Spleen (tissue), 11 donors: ENCODE data around the gene SIGLECL1. TPM values are rescaled to one million over a fixed set of nuclear protein-coding genes. Genes with fewer than 3 reads are reported as not detected.
"Not testable (repeated sequence)": the region's sequence is repeated elsewhere in the genome, so short reads cannot be mapped to it uniquely, and the experiment has no call there.

Experiments
- DNase-seq: peaks from one replicate; pipeline ENCODE4 v3.0.0-alpha.2; 2020
- H3K27ac ChIP-seq, 8 donors: fragments of 200-600 bp; sonication (generic) in 7 of 8; 1 replicate in 4 of 8; 2 replicates in 4 of 8; pipeline versions ENCODE4 v1.5.0 to v1.8.0; 2016 to 2021; ENCODE audit warnings: inconsistent platforms in 4 of 8, mild to moderate bottlenecking in 4 of 8, moderate library complexity in 1 of 8
- H3K27me3 ChIP-seq, 7 donors: fragments of 200-600 bp; sonication (generic) in 6 of 7; replicated peaks in 1 of 7; 1 replicate in 4 of 7; 2 replicates in 3 of 7; pipeline versions ENCODE4 v1.5.0 to v1.8.0; 2016 to 2021; ENCODE audit warnings: inconsistent platforms in 3 of 7, mild to moderate bottlenecking in 1 of 7
- H3K36me3 ChIP-seq, 6 donors: fragments of 200-600 bp; sonication (generic) in 5 of 6; 1 replicate in 4 of 6; 2 replicates in 2 of 6; pipeline versions ENCODE4 v1.5.0 to v1.8.0; 2016 to 2021; ENCODE audit warnings: inconsistent platforms in 2 of 6
- H3K4me1 ChIP-seq, 6 donors: fragments of 200-600 bp; sonication (generic) in 5 of 6; 1 replicate in 3 of 6; 2 replicates in 3 of 6; pipeline versions ENCODE4 v1.5.0 to v1.8.0; 2016 to 2021; ENCODE audit warnings: inconsistent platforms in 3 of 6
- H3K4me3 ChIP-seq, 8 donors: fragments of 200-600 bp; sonication (generic) in 7 of 8; 1 replicate in 4 of 8; 2 replicates in 4 of 8; pipeline versions ENCODE4 v1.5.0 to v1.8.0; 2016 to 2021; ENCODE audit warnings: inconsistent platforms in 4 of 8, mild to moderate bottlenecking in 4 of 8, moderate library complexity in 2 of 8
- H3K9me3 ChIP-seq, 8 donors: fragments of 200-600 bp; sonication (generic) in 7 of 8; 1 replicate in 4 of 8; 2 replicates in 4 of 8; pipeline versions ENCODE4 v1.5.0 to v1.8.0; 2016 to 2021; ENCODE audit warnings: inconsistent platforms in 4 of 8
- POLR2A ChIP-seq, 3 donors: fragments of 450-650 bp; IDR thresholded peaks; one replicate each; pipeline ENCODE4 v1.5.1; 2017; ENCODE audit warnings: antibody characterized with exemption in 3 of 3, mild to moderate bottlenecking in 1 of 3
- POLR2AphosphoS5 ChIP-seq, 3 donors: sonication (generic); formaldehyde crosslinking; IDR thresholded peaks; one replicate each; pipeline ENCODE4 v1.5.1; 2017; ENCODE audit warnings: antibody characterized with exemption in 3 of 3
- WGBS, 5 donors: extraction: QIAGEN DNeasy Blood & Tissue Kit in 3 of 5; methylation state at CpG; one replicate each; pipeline versions ENCODE4 v1.1.5 to v1.1.7; 2013 to 2018; 5-methylcytosine and 5-hydroxymethylcytosine counted together
- intact Hi-C: fragments of 100-400 bp; cut with DNase I; formaldehyde crosslinking; loops from one replicate; pipeline ENCODE4 v1.15.0; 2023; ENCODE audit warnings: low total_unique reads
- polyA plus RNA-seq, 3 donors: library from polyadenylated mRNA; stranded (reverse); fragments of 200-250 nt; gene quantifications; one replicate each; pipeline ENCODE4 v1.2.1, GENCODE V29; 2013
- total RNA-seq, 7 donors: library from RNA; depleted of rRNA in 3 of 7; stranded (reverse); fragments of >200 nt in 3 of 7; fragmentation: NEBNext Ultra II Directional in 4 of 7; extraction: Animal tissue kit (Norgen Biotek cat#: 25700) in 4 of 7; gene quantifications; one replicate each; pipeline versions ENCODE4 v1.1.0 to v1.2.1, GENCODE V29; 2016 to 2021
- TF ChIP-seq, protein P1 (sequence below), 11 experiments: fragments of 200-600 bp in 7 of 11; fragments of 450-650 bp in 4 of 11; sonication (generic) in 4 of 11; IDR thresholded peaks in 8 of 11; conservative IDR thresholded peaks in 3 of 11; 1 replicate in 7 of 11; 2 replicates in 4 of 11; pipeline versions ENCODE4 v1.4.0 to v1.8.0; 2016 to 2021; ENCODE audit warnings: antibody characterized with exemption in 11 of 11, inconsistent platforms in 4 of 11, mild to moderate bottlenecking in 1 of 11
- donor health status: healthy with polysubstance abuse.
- donor health status: DM: no; HTN: no; CAD: no; lungs with moderate emphysema.
- donor health status: DM: no; HTN: no; CAD: no.
- donor health status: Bipolar disorder and iron deficiency.
- donor health status: healthy.
- donor health status: DM: no; HTN: no; CAD: no.
- donor health status: DM: yes; HTN: yes; CAD: no.

SIGLECL1 gene
- total and polyA plus RNA-seq, 10 donors: 0.26 to 0.88 TPM; not detected in 8

DNA sequence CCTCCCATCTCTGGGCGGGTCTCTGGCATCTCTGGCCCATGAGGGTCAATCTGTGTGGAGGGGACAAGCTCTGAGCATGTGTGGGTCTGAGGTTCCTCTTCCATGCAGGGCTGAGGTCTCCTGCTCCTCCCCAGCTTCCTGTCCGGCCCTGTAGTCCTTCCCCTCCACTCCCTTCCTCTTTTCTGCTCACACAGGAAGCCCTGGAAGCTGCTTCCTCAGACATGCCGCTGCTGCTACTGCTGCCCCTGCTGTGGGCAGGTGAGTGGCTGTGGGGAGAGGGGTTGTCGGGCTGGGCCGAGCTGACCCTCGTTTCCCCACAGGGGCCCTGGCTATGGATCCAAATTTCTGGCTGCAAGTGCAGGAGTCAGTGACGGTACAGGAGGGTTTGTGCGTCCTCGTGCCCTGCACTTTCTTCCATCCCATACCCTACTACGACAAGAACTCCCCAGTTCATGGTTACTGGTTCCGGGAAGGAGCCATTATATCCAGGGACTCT, 25.9 kb upstream of the SIGLECL1 start, which contains the start of gene CD33:
Gene CD33 (plus strand): TSS at position 183 of the 496 bp plus-strand sequence. CDS start 39 bp downstream, at position 222.
- TF ChIP-seq POLR2AphosphoS5 (IDR thresholded peaks at IDR 0.05): peak; percentile 22 to 41 (median 25)

DNA sequence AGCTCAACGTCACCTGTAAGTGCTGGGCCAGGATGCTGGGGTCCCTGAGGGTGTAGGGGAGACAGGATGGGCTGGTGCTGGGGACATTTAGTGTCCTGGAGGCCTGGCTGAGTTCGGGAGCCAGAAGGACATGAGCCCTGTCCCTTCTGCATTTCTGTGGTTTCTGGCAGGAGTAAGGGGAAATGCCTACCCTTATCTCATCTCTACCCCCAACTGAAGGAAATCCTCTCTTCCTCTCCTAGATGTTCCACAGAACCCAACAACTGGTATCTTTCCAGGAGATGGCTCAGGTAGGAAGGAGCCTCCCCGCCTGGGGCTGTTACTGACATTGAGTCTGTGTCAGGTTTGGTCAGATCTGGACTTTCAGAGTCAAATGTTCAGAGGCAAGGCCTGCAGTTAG, 24.8 kb upstream of the SIGLECL1 start:
- H3K4me1 ChIP-seq: peaks cover 0 to 27% (median 0%) of the 10 kb centered on the region in 6 donors
- H3K4me3 ChIP-seq: peak overlapping the region in 7 of 8 donors; percentile 4 to 62 (median 39)
- peak overlapping the region in 4 of 8 donors; percentile 25 to 74 (median 55) for H3K27ac ChIP-seq
- H3K9me3 ChIP-seq: no peaks in the 10 kb centered on the region
- TF ChIP-seq, protein P1, sequence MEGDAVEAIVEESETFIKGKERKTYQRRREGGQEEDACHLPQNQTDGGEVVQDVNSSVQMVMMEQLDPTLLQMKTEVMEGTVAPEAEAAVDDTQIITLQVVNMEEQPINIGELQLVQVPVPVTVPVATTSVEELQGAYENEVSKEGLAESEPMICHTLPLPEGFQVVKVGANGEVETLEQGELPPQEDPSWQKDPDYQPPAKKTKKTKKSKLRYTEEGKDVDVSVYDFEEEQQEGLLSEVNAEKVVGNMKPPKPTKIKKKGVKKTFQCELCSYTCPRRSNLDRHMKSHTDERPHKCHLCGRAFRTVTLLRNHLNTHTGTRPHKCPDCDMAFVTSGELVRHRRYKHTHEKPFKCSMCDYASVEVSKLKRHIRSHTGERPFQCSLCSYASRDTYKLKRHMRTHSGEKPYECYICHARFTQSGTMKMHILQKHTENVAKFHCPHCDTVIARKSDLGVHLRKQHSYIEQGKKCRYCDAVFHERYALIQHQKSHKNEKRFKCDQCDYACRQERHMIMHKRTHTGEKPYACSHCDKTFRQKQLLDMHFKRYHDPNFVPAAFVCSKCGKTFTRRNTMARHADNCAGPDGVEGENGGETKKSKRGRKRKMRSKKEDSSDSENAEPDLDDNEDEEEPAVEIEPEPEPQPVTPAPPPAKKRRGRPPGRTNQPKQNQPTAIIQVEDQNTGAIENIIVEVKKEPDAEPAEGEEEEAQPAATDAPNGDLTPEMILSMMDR (IDR thresholded peaks at IDR 0.05 in 8 of 11, conservative IDR thresholded peaks at IDR 0.05 in 3 of 11): no peak
- no peak for TF ChIP-seq POLR2AphosphoS5 (IDR thresholded peaks at IDR 0.05)
- TF ChIP-seq POLR2A (IDR thresholded peaks at IDR 0.05): no peak
- H3K27me3 ChIP-seq: peaks cover 0 to 33% (median 0%) of the 10 kb centered on the region in 7 donors
- 22 to 47% (median 35%) methylated on average over 2 to 3 of the region's 3 CpGs for WGBS, 5 donors
- no peak for DNase-seq
- intact Hi-C loops: no loop called here
- no peaks in the 10 kb centered on the region for H3K36me3 ChIP-seq

More for the DNA sequence above, 25.9 kb upstream of the SIGLECL1 start, which contains the start of gene CD33:
- H3K27me3 ChIP-seq: peaks cover 0 to 34% (median 0%) of the 10 kb centered on the region in 7 donors
- H3K4me3 ChIP-seq: peak within 1 kb of the TSS; percentile 4 to 62 (median 25)
- H3K9me3 ChIP-seq, intact Hi-C loops, H3K36me3 ChIP-seq: not testable (repeated sequence)
- peaks cover 0 to 27% (median 0%) of the 10 kb centered on the region in 6 donors for H3K4me1 ChIP-seq
- DNase-seq: peak; percentile 78
- 26 to 40% (median 33%) methylated on average over 8 to 11 of the region's 11 CpGs for WGBS, 5 donors
- peak within 1 kb of the TSS in 4 of 8 donors; percentile 25 to 74 (median 55) for H3K27ac ChIP-seq

DNA sequence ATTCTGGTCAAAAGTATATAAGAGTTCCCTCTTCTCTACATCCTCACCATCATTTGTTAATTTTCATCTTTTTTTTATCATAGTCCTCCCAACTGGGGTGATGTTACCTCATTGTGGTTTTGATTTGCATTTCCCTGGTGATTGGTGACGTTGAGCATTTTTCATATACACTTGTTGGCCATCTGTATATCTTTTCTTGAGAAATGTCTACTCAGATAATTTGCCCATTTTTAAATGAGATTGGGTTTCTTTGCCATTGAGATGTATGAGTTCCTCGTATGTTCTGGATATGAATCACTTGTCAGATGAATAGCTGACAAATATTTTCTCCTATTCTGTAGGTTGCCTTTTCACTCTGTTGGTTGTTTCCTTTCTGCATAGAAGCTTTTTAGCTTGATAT, 23.6 kb upstream of the SIGLECL1 start:
- no peak for DNase-seq
- 32 to 48% (median 41%) methylated on average over 2 of the region's 2 CpGs for WGBS, 5 donors
- TF ChIP-seq POLR2A (IDR thresholded peaks at IDR 0.05) (no peak), POLR2AphosphoS5 (IDR thresholded peaks at IDR 0.05) (no peak)
- TF ChIP-seq, protein P1 (IDR thresholded peaks at IDR 0.05 in 8 of 11, conservative IDR thresholded peaks at IDR 0.05 in 3 of 11): no peak

DNA sequence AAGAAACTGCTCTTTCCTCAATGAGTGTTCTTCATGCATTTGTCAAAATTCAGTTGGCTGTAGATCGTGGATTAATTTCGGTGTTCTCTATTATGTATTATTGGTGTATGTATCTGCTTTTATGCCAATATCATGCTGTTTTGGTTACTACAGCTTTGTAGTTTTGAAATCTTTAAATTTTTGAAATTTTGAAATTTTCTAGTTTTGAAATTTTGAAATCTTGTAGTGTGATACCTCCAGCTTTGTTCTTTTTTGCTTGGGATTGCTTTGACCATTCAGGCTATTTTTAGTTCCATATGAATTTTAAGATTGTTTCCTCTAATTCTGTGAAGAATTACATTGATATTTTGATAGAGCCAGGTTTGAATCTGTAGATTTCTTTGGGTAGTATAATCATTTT, 22.9 kb upstream of the SIGLECL1 start:
- no peak overlapping the region for H3K27ac ChIP-seq
- WGBS, 5 donors: 89 to 98% (median 93%) methylated on average over 2 of the region's 2 CpGs
- TF ChIP-seq POLR2A (IDR thresholded peaks at IDR 0.05) (no peak), POLR2AphosphoS5 (IDR thresholded peaks at IDR 0.05) (no peak)
- TF ChIP-seq, protein P1 (IDR thresholded peaks at IDR 0.05 in 8 of 11, conservative IDR thresholded peaks at IDR 0.05 in 3 of 11): no peak
- H3K36me3 ChIP-seq: peaks cover 0 to 6% (median 0%) of the 10 kb centered on the region in 6 donors
- intact Hi-C loops: no loop called here
- DNase-seq: no peak
- H3K4me1 ChIP-seq: peaks cover 0 to 27% (median 0%) of the 10 kb centered on the region in 6 donors
- peaks cover 0 to 40% (median 0%) of the 10 kb centered on the region in 7 donors for H3K27me3 ChIP-seq
- peaks cover 0 to 12% (median 0%) of the 10 kb centered on the region in 8 donors for H3K9me3 ChIP-seq
- no peak overlapping the region for H3K4me3 ChIP-seq

More for the DNA sequence above, 23.6 kb upstream of the SIGLECL1 start:
- Histone ChIP-seq H3K4me1 (peaks cover 0 to 27% (median 0%) of the 10 kb centered on the region in 6 donors), H3K4me3 (peak overlapping the region in 1 of 8 donors; percentile 44), H3K36me3 (no peaks in the 10 kb centered on the region), H3K27ac (no peak overlapping the region), H3K27me3 (peaks cover 0 to 40% (median 0%) of the 10 kb centered on the region in 7 donors), H3K9me3 (peaks cover 0 to 8% (median 0%) of the 10 kb centered on the region in 8 donors)
- intact Hi-C loops: no loop called here
